Mesenchymal stem cell (in vitro differentiated cells and primary cell): ENCODE results near the gene CAMTA1.

ENCODE experiments used
- DNase-seq: peaks from one replicate; pipeline ENCODE4 v3.0.0-alpha.2; 2013
- H2AFZ ChIP-seq: one replicate; pipeline ENCODE4 v1.6.1; 2013; ENCODE audit warnings: low read depth, mild to moderate bottlenecking, control low read depth, inconsistent platforms, low read length, moderate library complexity
- H2AK5ac ChIP-seq: 2 replicates; pipeline ENCODE4 v1.6.1; 2013; ENCODE audit warnings: low read length, moderate library complexity, mild to moderate bottlenecking, inconsistent platforms; ENCODE audit not compliant: severe bottlenecking
- H2BK120ac ChIP-seq: one replicate; pipeline ENCODE4 v1.6.1; 2013; ENCODE audit warnings: low read depth, mild to moderate bottlenecking, inconsistent platforms, low read length, moderate library complexity
- H2BK12ac ChIP-seq, 2 experiments: one replicate each; pipeline ENCODE4 v1.6.1; 2013; ENCODE audit warnings: inconsistent platforms in 2 of 2, low read length in 2 of 2, mild to moderate bottlenecking in 2 of 2, moderate library complexity in 2 of 2, control low read depth in 1 of 2
- H2BK15ac ChIP-seq: one replicate; pipeline ENCODE4 v1.6.1; 2013; ENCODE audit warnings: mild to moderate bottlenecking, low read depth, inconsistent platforms; ENCODE audit not compliant: poor library complexity, severe bottlenecking
- H2BK5ac ChIP-seq: 2 replicates; pipeline ENCODE4 v1.6.1; 2013; ENCODE audit warnings: low read depth, mild to moderate bottlenecking, low read length, control low read depth, inconsistent platforms; ENCODE audit not compliant: poor library complexity, severe bottlenecking
- H3K14ac ChIP-seq, 2 experiments: one replicate each; pipeline ENCODE4 v1.6.1; 2013; ENCODE audit warnings: inconsistent platforms in 2 of 2, low read length in 2 of 2, control low read depth in 1 of 2, mild to moderate bottlenecking in 1 of 2, moderate library complexity in 1 of 2
- H3K18ac ChIP-seq, 2 experiments: one replicate each; pipeline ENCODE4 v1.6.1; 2013; ENCODE audit warnings: inconsistent platforms in 2 of 2, low read length in 2 of 2, control low read depth in 1 of 2, low read depth in 1 of 2, mild to moderate bottlenecking in 1 of 2
- H3K23ac ChIP-seq, 2 experiments: one replicate each; pipeline ENCODE4 v1.6.1; 2013; ENCODE audit warnings: inconsistent platforms in 2 of 2, low read length in 2 of 2, mild to moderate bottlenecking in 2 of 2, moderate library complexity in 2 of 2, control low read depth in 1 of 2
- H3K27ac ChIP-seq: 2 replicates; pipeline ENCODE4 v1.5.1; 2013; ENCODE audit warnings: mild to moderate bottlenecking, moderate library complexity, low read length, control low read depth, inconsistent platforms; ENCODE audit not compliant: poor library complexity, severe bottlenecking
- H3K27me3 ChIP-seq, 2 experiments: 2 replicates each; pipeline versions ENCODE4 v1.6.1 to v1.7.0; 2013; ENCODE audit warnings: low read length in 2 of 2, mild to moderate bottlenecking in 2 of 2, moderate library complexity in 2 of 2, control low read depth in 1 of 2, inconsistent platforms in 1 of 2; ENCODE audit not compliant: control insufficient read depth in 1 of 2, insufficient read depth in 1 of 2
- H3K36me3 ChIP-seq, 2 experiments: 2 replicates each; pipeline versions ENCODE4 v1.6.1 to v1.7.0; 2013; ENCODE audit warnings: low read length in 2 of 2, control low read depth in 1 of 2, inconsistent platforms in 1 of 2, low read depth in 1 of 2, mild to moderate bottlenecking in 1 of 2; ENCODE audit not compliant: insufficient read depth in 2 of 2, control insufficient read depth in 1 of 2
- H3K4ac ChIP-seq, 2 experiments: one replicate each; pipeline ENCODE4 v1.6.1; 2013; ENCODE audit warnings: inconsistent platforms in 2 of 2, low read length in 2 of 2, mild to moderate bottlenecking in 2 of 2, moderate library complexity in 2 of 2, control low read depth in 1 of 2, low read depth in 1 of 2
- H3K4me1 ChIP-seq: 2 replicates; pipeline ENCODE4 v1.6.1; 2013; ENCODE audit warnings: low read depth, low read length, control low read depth; ENCODE audit not compliant: control insufficient read depth, insufficient read depth
- H3K4me2 ChIP-seq: 2 replicates; pipeline ENCODE4 v1.6.1; 2013; ENCODE audit warnings: low read length, mild to moderate bottlenecking, inconsistent platforms; ENCODE audit not compliant: poor library complexity, severe bottlenecking
- H3K4me3 ChIP-seq, 2 experiments: 2 replicates each; pipeline versions ENCODE4 v1.5.1 to v1.7.0; 2013; ENCODE audit warnings: low read length in 2 of 2, mild to moderate bottlenecking in 2 of 2, control low read depth in 1 of 2, low read depth in 1 of 2; ENCODE audit not compliant: insufficient read depth in 1 of 2
- H3K79me1 ChIP-seq: replicated peaks from 2 replicates; pipeline ENCODE4 v1.6.1; 2013; ENCODE audit warnings: mild to moderate bottlenecking, control low read depth, low read length, inconsistent platforms; ENCODE audit not compliant: poor library complexity, severe bottlenecking
- H3K9ac ChIP-seq: 2 replicates; pipeline ENCODE4 v1.7.0; 2013; ENCODE audit warnings: mild to moderate bottlenecking, low read length, moderate library complexity
- H3K9me3 ChIP-seq: 2 replicates; pipeline ENCODE4 v1.7.0; 2013; ENCODE audit warnings: mild to moderate bottlenecking, low read length; ENCODE audit not compliant: control insufficient read depth
- H4K8ac ChIP-seq: one replicate; pipeline ENCODE4 v1.6.1; 2013; ENCODE audit warnings: inconsistent platforms, mild to moderate bottlenecking, low read length, moderate library complexity
- H4K91ac ChIP-seq: one replicate; pipeline ENCODE4 v1.6.1; 2013; ENCODE audit warnings: mild to moderate bottlenecking, low read length, inconsistent platforms
- WGBS: methylation state at CpG from one replicate; pipeline ENCODE4 v1.1.7; 2013; ENCODE audit warnings: mixed read lengths; 5-methylcytosine and 5-hydroxymethylcytosine counted together

Gene CAMTA1

GRCh38 chr1:6864166-6864565, 78.9 kb downstream of the CAMTA1 start:
- H4K8ac ChIP-seq: no peak overlapping the region

GRCh38 chr1:6866825-6867224, 81.6 kb downstream of the CAMTA1 start:
- H3K14ac ChIP-seq: no peak overlapping the region
- no peaks in the 10 kb centered on the region for H3K9me3 ChIP-seq
- no peak overlapping the region for H2BK12ac ChIP-seq
- 91% methylated on average over 6 of the region's 7 CpGs for WGBS
- no peak overlapping the region for H3K18ac ChIP-seq
- H2BK5ac ChIP-seq: no peak overlapping the region
- H3K4ac ChIP-seq: no peak overlapping the region
- no peak for DNase-seq
- H2BK120ac ChIP-seq: no peak overlapping the region
- no peak overlapping the region for H2AK5ac ChIP-seq
- H3K27ac ChIP-seq: no peak overlapping the region
- H3K4me2 ChIP-seq: no peak overlapping the region
- peaks cover 8% of the 10 kb centered on the region for H3K4me1 ChIP-seq
- no peak overlapping the region for H4K8ac ChIP-seq
- H4K91ac ChIP-seq: no peak overlapping the region
- H3K79me1 ChIP-seq: peaks cover 28% of the 10 kb centered on the region
- peaks cover 8% of the 10 kb centered on the region in 2 experiments for H3K36me3 ChIP-seq
- H3K27me3 ChIP-seq: no peaks in the 10 kb centered on the region
- no peak overlapping the region for H3K23ac ChIP-seq
- no peak overlapping the region for H3K9ac ChIP-seq
- H2BK15ac ChIP-seq: no peak overlapping the region
- H3K4me3 ChIP-seq: no peak overlapping the region
- no peak overlapping the region for H2AFZ ChIP-seq

More at GRCh38 chr1:6864166-6864565, 78.9 kb downstream of the CAMTA1 start:
- no peak overlapping the region for H3K14ac ChIP-seq
- H3K27ac ChIP-seq: no peak overlapping the region
- no peaks in the 10 kb centered on the region for H3K9me3 ChIP-seq
- no peak overlapping the region for H2BK120ac ChIP-seq
- H3K79me1 ChIP-seq: peaks cover 28% of the 10 kb centered on the region
- 97% methylated on average over 5 of the region's 5 CpGs for WGBS
- no peak overlapping the region for H2BK12ac ChIP-seq
- peaks cover 8% of the 10 kb centered on the region in 2 experiments for H3K36me3 ChIP-seq
- H3K4me2 ChIP-seq: no peak overlapping the region
- H3K4me3 ChIP-seq: no peak overlapping the region
- H3K18ac ChIP-seq: peak overlapping the region in 1 of 2 experiments; percentile 2
- H4K91ac ChIP-seq: no peak overlapping the region
- no peak overlapping the region for H3K4ac ChIP-seq
- no peak overlapping the region for H3K9ac ChIP-seq
- no peak for DNase-seq
- no peak overlapping the region for H2BK5ac ChIP-seq
- no peak overlapping the region for H3K23ac ChIP-seq
- H2AK5ac ChIP-seq: no peak overlapping the region
- peaks cover 8% of the 10 kb centered on the region for H3K4me1 ChIP-seq
- no peaks in the 10 kb centered on the region for H3K27me3 ChIP-seq
- H2AFZ ChIP-seq: no peak overlapping the region
- H2BK15ac ChIP-seq: no peak overlapping the region

DNA sequence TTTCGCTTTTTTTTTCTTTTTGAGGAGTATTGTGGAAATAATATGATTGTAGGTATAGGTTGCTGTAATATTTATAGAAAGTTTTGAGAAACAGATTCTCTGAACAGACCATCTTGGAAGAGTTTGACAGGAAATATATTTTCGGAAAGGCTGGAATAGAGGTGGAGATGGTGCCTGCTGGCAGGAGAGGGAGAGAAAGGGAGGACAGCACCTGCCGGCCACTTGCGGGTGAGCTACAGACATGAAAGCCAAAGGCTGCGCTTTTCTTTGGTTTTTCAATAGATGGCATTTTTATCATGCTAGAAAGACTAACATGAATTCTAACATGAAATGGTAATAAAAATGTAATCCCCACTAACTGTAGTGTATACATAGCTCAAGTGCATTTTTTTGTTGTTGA, 82.1 kb downstream of the CAMTA1 start:
- H3K9ac ChIP-seq: no peak overlapping the region
- H2BK5ac ChIP-seq: no peak overlapping the region
- no peak overlapping the region for H3K27ac ChIP-seq
- no peak overlapping the region for H2AFZ ChIP-seq
- H3K18ac ChIP-seq: no peak overlapping the region
- H3K36me3 ChIP-seq: peaks cover 8% of the 10 kb centered on the region in 2 experiments
- no peak overlapping the region for H3K4me3 ChIP-seq
- no peak overlapping the region for H2BK15ac ChIP-seq
- H3K79me1 ChIP-seq: peaks cover 28% of the 10 kb centered on the region
- no peak overlapping the region for H4K91ac ChIP-seq
- peaks cover 10% of the 10 kb centered on the region for H3K4me1 ChIP-seq
- no peak overlapping the region for H3K4me2 ChIP-seq
- no peak overlapping the region for H3K23ac ChIP-seq
- no peak overlapping the region for H3K4ac ChIP-seq
- DNase-seq: no peak
- H2BK12ac ChIP-seq: no peak overlapping the region
- H3K27me3 ChIP-seq: no peaks in the 10 kb centered on the region
- no peak overlapping the region for H4K8ac ChIP-seq
- H3K14ac ChIP-seq: no peak overlapping the region
- H2BK120ac ChIP-seq: no peak overlapping the region
- no peaks in the 10 kb centered on the region for H3K9me3 ChIP-seq
- H2AK5ac ChIP-seq: peak overlapping the region; percentile 51
- WGBS: 97% methylated on average over 2 of the region's 5 CpGs

DNA sequence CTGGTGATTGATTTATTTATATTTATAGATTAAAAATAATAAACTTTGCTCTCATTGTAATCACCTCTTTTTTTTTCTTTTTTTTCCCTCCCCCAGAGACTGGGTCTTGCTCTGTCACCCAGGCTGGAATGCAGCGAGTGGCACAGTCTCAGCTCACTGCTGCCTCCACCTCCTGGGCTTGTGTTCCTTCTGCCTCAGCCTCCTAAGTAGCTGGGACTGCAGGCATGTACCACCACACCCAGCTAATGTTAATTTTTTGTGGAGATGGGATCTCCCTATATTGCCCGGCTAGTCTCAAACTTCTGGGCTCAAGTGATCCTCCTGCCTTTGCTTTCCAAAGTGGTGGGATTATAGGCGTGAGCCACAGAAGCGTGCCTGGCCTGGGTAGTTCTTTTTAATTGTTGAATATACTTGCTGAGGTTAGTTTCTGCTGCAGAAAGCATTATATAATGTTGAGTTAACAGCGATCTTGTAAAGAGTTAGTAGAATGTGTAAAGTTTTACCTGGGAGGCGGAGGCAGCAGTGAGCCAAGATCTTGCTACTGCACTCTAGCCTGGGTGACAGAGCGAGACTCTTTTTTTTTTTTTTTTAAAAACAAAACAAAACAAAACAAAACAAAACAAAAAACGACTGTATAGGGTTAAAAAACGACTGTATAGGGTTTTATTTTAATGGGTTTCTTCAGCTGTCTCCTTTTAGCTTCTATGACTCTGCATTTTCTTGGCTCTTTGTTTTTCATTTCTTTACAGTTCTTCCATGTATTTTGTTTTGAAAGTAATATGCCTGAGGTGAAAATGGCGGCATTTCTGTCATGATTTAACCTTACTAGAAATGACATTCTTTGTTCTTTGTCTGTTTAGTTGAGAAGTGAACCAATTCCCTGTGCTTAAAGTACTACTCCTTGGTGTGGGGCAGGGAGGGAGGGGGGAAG, 82.7 kb downstream of the CAMTA1 start:
- H2BK120ac ChIP-seq: peak overlapping the region; percentile 34
- no peak overlapping the region for H3K27ac ChIP-seq
- no peak overlapping the region for H3K4ac ChIP-seq
- peaks cover 8% of the 10 kb centered on the region in 2 experiments for H3K36me3 ChIP-seq
- no peak overlapping the region for H3K18ac ChIP-seq
- peak overlapping the region in 1 of 2 experiments; percentile 43 for H3K4me3 ChIP-seq
- H4K8ac ChIP-seq: peak overlapping the region; percentile 69
- no peak overlapping the region for H3K14ac ChIP-seq
- no peak overlapping the region for H2BK15ac ChIP-seq
- peak overlapping the region; percentile 65 for H2AK5ac ChIP-seq
- no peaks in the 10 kb centered on the region for H3K9me3 ChIP-seq
- H3K4me1 ChIP-seq: peaks cover 11% of the 10 kb centered on the region
- H2BK5ac ChIP-seq: no peak overlapping the region
- WGBS: 79% methylated on average over 5 of the region's 10 CpGs
- DNase-seq: no peak
- peaks cover 26% of the 10 kb centered on the region for H3K79me1 ChIP-seq
- no peak overlapping the region for H2AFZ ChIP-seq
- H3K27me3 ChIP-seq: no peaks in the 10 kb centered on the region
- no peak overlapping the region for H2BK12ac ChIP-seq
- no peak overlapping the region for H3K23ac ChIP-seq
- no peak overlapping the region for H3K4me2 ChIP-seq
- H4K91ac ChIP-seq: no peak overlapping the region
- H3K9ac ChIP-seq: peak overlapping the region; percentile 33
